ENCODE measurements around the gene KLK8. TPM values are rescaled to one million over a fixed set of nuclear protein-coding genes. Genes with fewer than 3 reads are reported as not detected.
"Not testable (repeated sequence)": the region's sequence is repeated elsewhere in the genome, so short reads cannot be mapped to it uniquely, and the experiment has no call there.

KLK8 gene
- total RNA-seq, 1 experiment from 2014 or later = 128 TPM

DNA sequence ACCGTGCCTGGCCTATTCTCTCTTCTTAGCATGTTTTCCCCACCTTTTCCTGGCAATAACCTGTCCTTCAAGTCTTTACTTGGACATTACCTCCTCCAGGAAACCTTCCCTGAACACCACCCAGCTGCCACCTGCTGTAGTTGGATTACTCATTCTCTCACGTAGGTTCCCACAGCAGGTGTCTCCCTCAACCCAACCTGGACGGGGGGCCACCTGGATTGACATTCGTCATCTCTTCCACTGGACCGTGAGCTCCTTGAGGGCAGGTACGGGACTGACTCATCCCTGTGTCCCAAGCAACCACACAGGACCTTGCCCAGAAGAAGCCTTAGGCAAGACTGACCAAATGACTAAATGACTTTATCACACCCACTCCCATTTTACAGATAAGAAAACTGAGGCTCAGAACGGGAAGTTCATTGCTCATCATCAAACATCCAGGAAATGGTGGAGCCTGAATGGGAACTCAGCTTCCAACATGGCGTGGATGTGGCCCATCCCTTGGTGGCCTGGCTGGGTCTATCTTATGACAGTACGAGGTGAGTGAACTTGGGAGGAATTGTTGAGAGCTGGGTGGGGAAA, 28.5 kb downstream of the KLK8 start:
- Histone ChIP-seq H3K9me2 (ENCODE audit: insufficient read depth) (no peaks in the 10 kb centered on the region), H3K4me2 (peak overlapping the region; percentile 54), H3K9me3 (ENCODE audit: insufficient read depth, low read depth) (no peaks in the 10 kb centered on the region), H4K20me1 (ENCODE audit: insufficient read depth) (no peaks in the 10 kb centered on the region), H3F3A (ENCODE audit: insufficient read depth, low read depth) (peaks cover 63% of the 10 kb centered on the region), H3K4me1 (replicated peaks; ENCODE audit: insufficient read depth) (peaks cover 70% of the 10 kb centered on the region), H3K36me3 (ENCODE audit: low read depth) (peaks cover 14% of the 10 kb centered on the region; the same call in 1 of the 2 replicates), H3K27me3 (ENCODE audit: insufficient read depth, low read depth) (no peaks in the 10 kb centered on the region), H3K27ac (peak overlapping the region; percentile 78), H2AFZ (no peak overlapping the region), H3K79me2 (ENCODE audit: low read depth) (peaks cover 18% of the 10 kb centered on the region), H3K4me3 (no peak overlapping the region)
- no TSS peak for BruUV-seq (replicated peaks)
- intact Hi-C loops (cut with micrococcal nuclease; ENCODE audit: unreplicated experiment) = no loop called here
- DNase-seq = peak; percentile 63 to 99
- POLR2A ChIA-PET (ENCODE audit: unreplicated experiment) = interaction anchor here (0.5 to 1.1 kb wide), 3 partner anchors 10 to 46 kb away, joined by 7 to 8 read pairs (median 7); partner anchors contain the start of gene KLK5
- CTCF ChIA-PET = interaction anchor here (1.3 kb wide), 1 partner anchor 44 kb away, joined by 6 read pairs; no protein-coding TSS in a partner anchor
- TF ChIP-seq, protein P1, sequence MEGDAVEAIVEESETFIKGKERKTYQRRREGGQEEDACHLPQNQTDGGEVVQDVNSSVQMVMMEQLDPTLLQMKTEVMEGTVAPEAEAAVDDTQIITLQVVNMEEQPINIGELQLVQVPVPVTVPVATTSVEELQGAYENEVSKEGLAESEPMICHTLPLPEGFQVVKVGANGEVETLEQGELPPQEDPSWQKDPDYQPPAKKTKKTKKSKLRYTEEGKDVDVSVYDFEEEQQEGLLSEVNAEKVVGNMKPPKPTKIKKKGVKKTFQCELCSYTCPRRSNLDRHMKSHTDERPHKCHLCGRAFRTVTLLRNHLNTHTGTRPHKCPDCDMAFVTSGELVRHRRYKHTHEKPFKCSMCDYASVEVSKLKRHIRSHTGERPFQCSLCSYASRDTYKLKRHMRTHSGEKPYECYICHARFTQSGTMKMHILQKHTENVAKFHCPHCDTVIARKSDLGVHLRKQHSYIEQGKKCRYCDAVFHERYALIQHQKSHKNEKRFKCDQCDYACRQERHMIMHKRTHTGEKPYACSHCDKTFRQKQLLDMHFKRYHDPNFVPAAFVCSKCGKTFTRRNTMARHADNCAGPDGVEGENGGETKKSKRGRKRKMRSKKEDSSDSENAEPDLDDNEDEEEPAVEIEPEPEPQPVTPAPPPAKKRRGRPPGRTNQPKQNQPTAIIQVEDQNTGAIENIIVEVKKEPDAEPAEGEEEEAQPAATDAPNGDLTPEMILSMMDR (conservative IDR thresholded peaks at IDR 0.05) = no peak
- no peak for TF ChIP-seq EZH2 (IDR thresholded peaks at IDR 0.05; ENCODE audit: low read depth)

DNA sequence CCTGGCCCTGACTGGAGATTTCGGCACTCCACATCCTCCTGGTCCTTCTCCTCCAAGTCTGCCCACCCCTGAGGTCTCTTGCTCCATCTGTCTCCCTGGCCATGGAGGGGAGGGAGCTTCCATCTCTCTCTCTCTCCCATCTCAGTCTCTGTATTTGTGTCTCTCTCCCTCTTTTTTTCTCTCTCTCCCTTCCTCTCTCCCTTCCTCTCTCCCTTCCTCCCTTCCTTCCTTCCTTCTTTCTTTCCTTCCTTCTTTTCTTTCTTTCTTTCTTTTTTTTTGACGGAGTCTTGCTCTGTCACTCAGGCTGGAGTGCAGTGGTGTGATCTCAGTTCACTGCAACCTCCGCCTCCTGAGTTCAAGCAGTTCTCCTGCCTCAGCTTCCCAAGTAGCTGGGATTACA, 31.6 kb downstream of the KLK8 start:
- H2AFZ ChIP-seq; H3K9me2 ChIP-seq (ENCODE audit: insufficient read depth); H4K20me1 ChIP-seq (ENCODE audit: insufficient read depth); CTCF ChIA-PET; H3K9me3 ChIP-seq (ENCODE audit: insufficient read depth, low read depth); BruUV-seq (replicated peaks); H3K27me3 ChIP-seq (ENCODE audit: insufficient read depth, low read depth); DNase-seq: not testable (repeated sequence)
- Histone ChIP-seq H3K79me2 (ENCODE audit: low read depth) (peaks cover 49% of the 10 kb centered on the region), H3K4me2 (peak overlapping the region; percentile 89), H3K27ac (peak overlapping the region; percentile 92), H3K4me1 (replicated peaks; ENCODE audit: insufficient read depth) (peaks cover 81% of the 10 kb centered on the region), H3K4me3 (peak overlapping the region; percentile 76; the same call in 1 of the 2 replicates), H3K36me3 (ENCODE audit: low read depth) (peaks cover 14% of the 10 kb centered on the region), H3F3A (ENCODE audit: insufficient read depth, low read depth) (peaks cover 62% of the 10 kb centered on the region)
- POLR2A ChIA-PET (ENCODE audit: unreplicated experiment) = interaction anchor here (0.5 to 2.2 kb wide), 6 partner anchors 13 to 370 kb away, joined by 3 to 15 read pairs (median 6); partner anchors contain the start of gene KLK8
- intact Hi-C loops (cut with micrococcal nuclease; ENCODE audit: unreplicated experiment) = loop anchor here (1.0 to 2.0 kb wide), 5 partner anchors 22 to 127 kb away; partner anchors contain the start of gene KLK8

DNA sequence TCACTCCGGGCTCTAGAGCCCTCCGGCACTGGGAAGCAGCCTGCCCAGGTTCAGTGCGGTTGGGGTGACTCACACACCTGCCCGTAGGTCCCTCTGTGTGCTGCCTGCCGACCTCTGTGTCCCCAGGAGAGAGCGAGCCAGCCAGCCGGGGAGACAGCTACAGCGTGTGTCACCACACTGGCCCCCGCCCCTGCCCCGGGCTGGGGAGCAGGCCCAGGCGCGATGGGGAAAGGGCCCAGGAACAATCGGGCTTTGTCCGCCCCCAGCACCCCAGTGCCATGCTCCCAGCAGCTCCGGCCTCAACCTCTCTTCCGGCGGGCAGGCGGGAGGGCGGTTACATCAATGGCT, 32.0 kb downstream of the KLK8 start, which contains the start of gene KLK6:
KLK6 (minus strand) TSS at position 179 of the 348 bp plus-strand sequence. CDS start 1,487 bp downstream, outside the sequence.
- peak; percentile 97 to 99 for DNase-seq

More for the DNA sequence above, 32.0 kb downstream of the KLK8 start, which contains the start of gene KLK6:
- peaks cover 53% of the 10 kb centered on the region for H3K79me2 ChIP-seq (ENCODE audit: low read depth)
- H3K4me2 ChIP-seq = peak within 1 kb of the TSS; percentile 89
- H3K27ac ChIP-seq = peak within 1 kb of the TSS; percentile 92
- H3K36me3 ChIP-seq (ENCODE audit: low read depth) = peaks cover 18% of the 10 kb centered on the region
- H3K4me3 ChIP-seq = peak within 1 kb of the TSS; percentile 76
- no peak for TF ChIP-seq EZH2 (IDR thresholded peaks at IDR 0.05; ENCODE audit: low read depth)
- TF ChIP-seq, protein P1 (conservative IDR thresholded peaks at IDR 0.05) = no peak
- H3F3A ChIP-seq (ENCODE audit: insufficient read depth, low read depth) = peaks cover 64% of the 10 kb centered on the region
- peaks cover 79% of the 10 kb centered on the region for H3K4me1 ChIP-seq (replicated peaks; ENCODE audit: insufficient read depth)
- POLR2A ChIA-PET (ENCODE audit: unreplicated experiment) = interaction anchor here (0.5 to 2.2 kb wide), 6 partner anchors 13 to 370 kb away, joined by 3 to 15 read pairs (median 6); partner anchors contain the start of gene KLK8
- H4K20me1 ChIP-seq (ENCODE audit: insufficient read depth) = no peaks in the 10 kb centered on the region
- CTCF ChIA-PET = interaction anchor here (0.6 kb wide), 1 partner anchor 13 kb away, joined by 5 read pairs; no protein-coding TSS in a partner anchor
- intact Hi-C loops (cut with micrococcal nuclease; ENCODE audit: unreplicated experiment) = loop anchor here (1.0 to 2.0 kb wide), 5 partner anchors 23 to 127 kb away; partner anchors contain the start of gene KLK8
- no peaks in the 10 kb centered on the region for H3K9me2 ChIP-seq (ENCODE audit: insufficient read depth)
- no TSS peak for BruUV-seq (replicated peaks)
- H2AFZ ChIP-seq = peak within 1 kb of the TSS; percentile 37; the same call in 1 of the 2 replicates
- H3K27me3 ChIP-seq (ENCODE audit: insufficient read depth, low read depth) = no peaks in the 10 kb centered on the region
- H3K9me3 ChIP-seq (ENCODE audit: insufficient read depth, low read depth) = no peaks in the 10 kb centered on the region
